ENCODE measurements around the gene TRIM63.
"Not testable (repeated sequence)": the region's sequence is repeated elsewhere in the genome, so short reads cannot be mapped to it uniquely, and the experiment has no call there.

TRIM63 gene

GRCh38 chr1:26067432-26067911 lies at the start of gene TRIM63:
Gene TRIM63, minus strand, starts transcription at chr1:26067630. Its CDS starts 136 bp downstream, at chr1:26067494.
- DNase-seq: no peak

GRCh38 chr1:26114165-26114927 lies 46.9 kb upstream of the TRIM63 start:
- DNase-seq: no peak

GRCh38 chr1:26112407-26112775 lies 45.0 kb upstream of the TRIM63 start:
- DNase-seq: peak; percentile 54

- peak; percentile 95 for DNase-seq
Observed at GRCh38 chr1:26111530-26112406, 44.3 kb upstream of the TRIM63 start, which contains the start of gene PDIK1L. Gene PDIK1L, plus strand, starts transcription at chr1:26111824. Its CDS starts 2,485 bp downstream, at chr1:26114309.

- peak; percentile 87 for DNase-seq
Observed at GRCh38 chr1:26110731-26111529, 43.5 kb upstream of the TRIM63 start.

GRCh38 chr1:26109229-26110164 lies 42.1 kb upstream of the TRIM63 start:
- DNase-seq: no peak

- DNase-seq: not testable (repeated sequence)
Observed at GRCh38 chr1:26105226-26105548, 37.8 kb upstream of the TRIM63 start.

GRCh38 chr1:26102526-26102925 lies 35.1 kb upstream of the TRIM63 start:
- no peak for DNase-seq

- no peak for DNase-seq
Observed at GRCh38 chr1:26102119-26102518, 34.7 kb upstream of the TRIM63 start.

- DNase-seq: not testable (repeated sequence)
Observed at GRCh38 chr1:26100204-26100603, 32.8 kb upstream of the TRIM63 start.

- no peak for DNase-seq
Observed at GRCh38 chr1:26099780-26100179, 32.4 kb upstream of the TRIM63 start.

- DNase-seq: no peak
Observed at GRCh38 chr1:26098602-26099001, 31.2 kb upstream of the TRIM63 start.

GRCh38 chr1:26097696-26098095 lies 30.3 kb upstream of the TRIM63 start:
- DNase-seq: no peak

- no peak for DNase-seq
Observed at GRCh38 chr1:26096471-26096870, 29.0 kb upstream of the TRIM63 start.

GRCh38 chr1:26094677-26095383 lies 27.4 kb upstream of the TRIM63 start:
- no peak for DNase-seq

- DNase-seq: no peak
Observed at GRCh38 chr1:26094076-26094669, 26.7 kb upstream of the TRIM63 start.

- not testable (repeated sequence) for DNase-seq
Observed at GRCh38 chr1:26093569-26093968, 26.1 kb upstream of the TRIM63 start.

GRCh38 chr1:26092422-26092821 lies 25.0 kb upstream of the TRIM63 start:
- DNase-seq: no peak

- no peak for DNase-seq
Observed at GRCh38 chr1:26090893-26091292, 23.5 kb upstream of the TRIM63 start.

- DNase-seq: no peak
Observed at GRCh38 chr1:26089125-26089524, 21.7 kb upstream of the TRIM63 start.

- no peak for DNase-seq
Observed at GRCh38 chr1:26084844-26085243, 17.4 kb upstream of the TRIM63 start.

Data from hematopoietic multipotent progenitor cell treated with erythropoietin and hydrocortisone succinate and interleukin-3 and kit ligand, for 6 days (in vitro differentiated cells).